Kidney (tissue), 14 donors: Measurements from ENCODE around the gene PPP2R2C. TPM values are rescaled to one million over a fixed set of nuclear protein-coding genes. Genes with fewer than 3 reads are reported as not detected.
A peak's percentile ranks its signal among the peaks of the same experiment; 100 is the strongest.

Experiments
- DNase-seq, 5 donors: peaks; one replicate each; pipeline ENCODE4 v3.0.0-alpha.2; 2013 to 2020
- FAIRE-seq: peaks from 2 replicates; lab custom pipeline; 2012; peaks lifted over from hg19 to GRCh38; lab: Jason Lieb, UNC
- H3K27ac ChIP-seq, 2 donors: one replicate each; pipeline ENCODE4 v1.7.0; 2013; ENCODE audit warnings: low read depth in 2 of 2, low read length in 2 of 2, inconsistent platforms in 1 of 2
- H3K27me3 ChIP-seq: one replicate; pipeline ENCODE4 v1.7.1; 2013; ENCODE audit warnings: low read length, inconsistent platforms; ENCODE audit not compliant: control insufficient read depth, insufficient read depth
- H3K36me3 ChIP-seq, 3 donors: one replicate each; pipeline versions ENCODE4 v1.7.0 to v1.7.1; 2013; ENCODE audit warnings: low read length in 3 of 3, control low read depth in 1 of 3, inconsistent platforms in 1 of 3; ENCODE audit not compliant: insufficient read depth in 3 of 3, control insufficient read depth in 2 of 3
- H3K4me1 ChIP-seq, 3 donors: one replicate each; pipeline versions ENCODE4 v1.7.0 to v1.7.1; 2013; ENCODE audit warnings: low read length in 3 of 3, inconsistent platforms in 1 of 3, low read depth in 1 of 3; ENCODE audit not compliant: control insufficient read depth in 2 of 3, insufficient read depth in 2 of 3
- H3K4me3 ChIP-seq, 3 donors: one replicate each; pipeline versions ENCODE4 v1.7.0 to v1.8.1; 2013; ENCODE audit warnings: low read length in 3 of 3, control low read depth in 1 of 3, inconsistent platforms in 1 of 3
- H3K9ac ChIP-seq, 3 donors: one replicate each; pipeline versions ENCODE4 v1.7.0 to v1.7.1; 2013; ENCODE audit warnings: low read length in 3 of 3, control low read depth in 1 of 3, inconsistent platforms in 1 of 3
- H3K9me3 ChIP-seq, 3 donors: one replicate each; pipeline versions ENCODE4 v1.7.0 to v1.7.1; 2013; ENCODE audit warnings: low read length in 3 of 3, control low read depth in 1 of 3, inconsistent platforms in 1 of 3; ENCODE audit not compliant: control insufficient read depth in 2 of 3, insufficient read depth in 1 of 3
- CTCF ChIP-seq: IDR thresholded peaks from 3 replicates; pipeline ENCODE4 v1.5.1; 2012; ENCODE audit warnings: mild to moderate bottlenecking, moderate library complexity, borderline replicate concordance; ENCODE audit not compliant: insufficient read depth; ENCODE audit errors: extremely low read depth
- intact Hi-C: fragments of 100-400 bp; cut with DNase I; formaldehyde crosslinking; loops from one replicate; pipeline ENCODE4 v1.11.1; 2022
- polyA plus RNA-seq: library from polyadenylated mRNA; stranded (reverse); fragments of 350-450 nt; fragmentation: Illumina TruSeq; extraction: RNeasy Lipid Tissue Mini Kit (QIAGEN cat#74804); gene quantifications from one replicate; pipeline ENCODE4 v1.2.3, GENCODE V29; 2014; ENCODE audit warnings: low read depth, low replicate concordance; ENCODE audit not compliant: insufficient read depth
- total RNA-seq: library from RNA; stranded (reverse); fragmentation: NEBNext Ultra II Directional; extraction: Animal tissue kit (Norgen Biotek cat#: 25700); gene quantifications from one replicate; pipeline ENCODE4 v1.2.1, GENCODE V29; 2021
- donor health status: control.
- donor health status: control.
- donor health status: control.
- donor health status: control.
- donor health status: control.
- donor health status: DM: yes; HTN: yes; CAD: no.
- donor health status: Normal renal cell carcinoma (clear cell type).

Gene PPP2R2C
- total and polyA plus RNA-seq, 2 donors from 2014 or later = 0.39 to 0.82 TPM

- Histone ChIP-seq H3K4me3 (no peak overlapping the region), H3K9me3 (no peaks in the 10 kb centered on the region), H3K27me3 (no peaks in the 10 kb centered on the region), H3K36me3 (no peaks in the 10 kb centered on the region), H3K4me1 (no peaks in the 10 kb centered on the region), H3K27ac (no peak overlapping the region), H3K9ac (no peak overlapping the region)
- no peak for DNase-seq
- no peak for TF ChIP-seq CTCF
- FAIRE-seq = no peak
- intact Hi-C loops = loop anchor here (5.0 kb wide), 1 partner anchor 77 kb away; no protein-coding TSS in a partner anchor
These were observed 142.7 kb downstream of the PPP2R2C start for GRCh38 chr4:6329478-6330383.

- Histone ChIP-seq H3K9me3 (no peaks in the 10 kb centered on the region), H3K36me3 (no peaks in the 10 kb centered on the region), H3K4me3 (no peak overlapping the region), H3K9ac (no peak overlapping the region), H3K4me1 (no peaks in the 10 kb centered on the region), H3K27me3 (no peaks in the 10 kb centered on the region), H3K27ac (no peak overlapping the region)
- TF ChIP-seq CTCF = no peak
- DNase-seq = no peak
- intact Hi-C loops = loop anchor here (5.0 kb wide), 1 partner anchor 76 kb away; no protein-coding TSS in a partner anchor
- no peak for FAIRE-seq
These were observed 143.9 kb downstream of the PPP2R2C start for GRCh38 chr4:6328526-6328925.

DNA sequence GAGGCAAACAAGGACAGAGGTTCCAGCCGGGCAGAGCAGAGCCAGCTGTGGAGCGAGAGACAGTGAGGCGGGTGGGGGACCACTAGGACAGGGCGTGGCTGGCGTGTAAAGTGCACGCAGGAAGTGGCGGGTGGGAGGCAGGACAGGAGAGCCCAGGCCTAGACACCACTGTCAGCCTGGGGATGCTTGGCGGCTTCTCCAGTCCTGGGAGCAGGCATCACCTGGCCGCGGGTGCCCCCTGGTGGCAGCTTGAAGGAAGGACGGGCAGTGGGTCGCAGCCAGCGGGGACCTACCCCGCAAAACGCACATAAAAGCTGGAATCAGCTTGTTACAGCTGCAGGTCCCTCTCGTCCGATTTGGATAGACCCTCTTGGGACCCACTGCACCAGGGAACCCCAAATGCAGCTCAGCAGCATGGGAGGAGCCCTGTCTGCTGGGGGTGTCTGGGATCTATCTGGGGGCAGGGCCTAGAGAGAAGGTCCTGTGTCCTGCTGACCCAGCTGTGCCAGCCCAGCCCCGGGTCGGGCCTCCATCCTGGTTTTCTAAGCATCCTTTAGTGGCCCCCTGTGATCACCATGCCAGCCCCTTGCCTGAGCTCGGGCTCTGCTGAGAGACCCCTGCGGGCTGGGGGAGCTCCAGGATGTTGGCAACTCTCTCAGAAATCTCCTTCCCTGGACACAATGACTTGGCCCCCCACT is 145.0 kb downstream of the PPP2R2C start:
- Histone ChIP-seq H3K9ac (no peak overlapping the region), H3K4me1 (no peaks in the 10 kb centered on the region), H3K36me3 (no peaks in the 10 kb centered on the region), H3K27me3 (no peaks in the 10 kb centered on the region), H3K27ac (no peak overlapping the region), H3K9me3 (no peaks in the 10 kb centered on the region), H3K4me3 (no peak overlapping the region)
- peak; percentile 97 for TF ChIP-seq CTCF
- no peak for FAIRE-seq
- intact Hi-C loops = loop anchor here (5.0 kb wide), 1 partner anchor 75 kb away; no protein-coding TSS in a partner anchor
- peak; percentile 74 to 93 (median 86) for DNase-seq
